Skin of body (tissue), 2 donors: ENCODE data around the gene MBD3. TPM values are rescaled to one million over a fixed set of nuclear protein-coding genes. Genes with fewer than 3 reads are reported as not detected.

Experiments
- DNase-seq: peaks from one replicate; lab custom pipeline; 2025; lab: John Stamatoyannopoulos, UW
- total RNA-seq: library from RNA; depleted of rRNA; stranded (reverse); fragments of >200 nt; gene quantifications from one replicate; pipeline ENCODE4 v1.2.3, GENCODE V29; 2014

Gene MBD3
- total RNA-seq, 1 donor from 2014 or later: 32.2 TPM

DNA sequence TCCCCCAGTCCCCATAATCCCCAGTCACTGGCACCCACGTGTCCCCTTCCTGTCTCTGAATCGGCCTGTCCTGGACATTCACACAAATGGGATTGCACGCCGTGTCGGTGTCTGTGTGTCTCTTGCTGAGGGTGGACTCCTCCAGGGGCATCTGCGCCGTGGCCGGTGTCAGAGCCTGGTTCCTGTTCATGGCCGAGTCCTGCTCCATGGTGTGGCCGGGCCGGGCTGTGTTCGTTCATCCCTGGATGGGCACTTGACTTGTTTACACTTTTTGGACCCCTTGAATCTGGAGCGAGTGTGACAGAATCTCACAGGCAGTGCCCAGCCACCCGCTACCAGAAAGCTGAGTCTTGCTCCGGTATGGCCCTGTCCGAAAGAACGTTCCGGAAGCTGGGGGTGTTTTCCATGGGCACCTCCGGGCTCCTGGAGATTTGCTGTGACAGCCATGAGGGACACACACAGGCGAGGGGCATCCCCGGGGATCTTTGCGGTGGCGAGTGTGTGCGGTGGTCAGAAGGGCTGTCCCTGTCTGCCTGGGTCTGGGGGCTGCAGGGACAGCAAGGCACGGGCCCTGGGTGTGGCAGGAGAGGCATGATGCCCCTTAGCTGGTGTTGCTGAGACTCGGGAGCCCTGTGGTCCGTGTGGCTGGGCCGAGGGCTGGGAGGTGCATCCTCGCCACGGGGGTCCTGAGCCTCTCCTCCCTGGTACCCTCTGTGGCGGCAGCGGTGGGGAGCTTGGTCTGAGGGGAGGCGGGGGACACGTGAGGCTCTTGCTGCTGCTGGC, 18.1 kb downstream of the MBD3 start:
- no peak for DNase-seq

DNA sequence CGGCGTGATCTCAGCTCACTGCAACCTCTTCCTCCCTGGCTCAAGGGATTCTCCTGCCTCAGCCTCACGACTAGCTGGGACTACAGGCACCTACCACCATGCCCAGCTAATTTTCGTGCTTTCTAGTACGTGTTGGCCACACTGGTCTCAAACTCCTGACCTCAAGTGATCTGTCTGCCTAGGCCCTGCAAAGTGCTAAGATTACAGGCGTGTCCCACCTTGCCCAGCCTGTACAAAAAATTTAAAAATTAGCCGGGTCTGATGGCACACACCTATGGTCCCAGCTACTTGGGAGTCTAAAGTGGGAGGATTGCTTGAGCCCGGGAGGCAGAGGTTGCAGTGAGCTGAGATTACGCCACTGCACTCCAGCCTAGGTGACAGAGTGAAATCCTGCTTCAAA, 19.9 kb downstream of the MBD3 start:
- DNase-seq: no peak

DNA sequence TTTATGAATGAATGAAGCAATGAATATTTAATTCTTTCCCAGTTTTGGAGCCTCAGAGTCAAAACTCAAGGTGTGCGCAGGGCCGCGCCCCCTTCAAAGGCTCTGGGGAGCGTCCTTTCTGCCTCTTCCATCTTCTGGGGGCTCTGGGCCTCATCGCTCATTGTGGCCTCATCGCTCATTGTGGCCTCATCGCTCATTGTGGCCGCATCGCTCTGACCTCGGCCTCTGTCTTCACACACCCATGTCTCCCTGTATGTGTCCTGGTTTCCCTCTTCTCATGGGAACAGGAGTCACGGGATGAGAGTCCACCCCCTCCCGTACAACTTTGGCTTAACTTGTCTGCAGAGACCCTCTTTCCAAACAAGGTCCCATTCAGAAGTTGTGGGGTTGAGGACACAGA, 21.3 kb downstream of the MBD3 start:
- no peak for DNase-seq

DNA sequence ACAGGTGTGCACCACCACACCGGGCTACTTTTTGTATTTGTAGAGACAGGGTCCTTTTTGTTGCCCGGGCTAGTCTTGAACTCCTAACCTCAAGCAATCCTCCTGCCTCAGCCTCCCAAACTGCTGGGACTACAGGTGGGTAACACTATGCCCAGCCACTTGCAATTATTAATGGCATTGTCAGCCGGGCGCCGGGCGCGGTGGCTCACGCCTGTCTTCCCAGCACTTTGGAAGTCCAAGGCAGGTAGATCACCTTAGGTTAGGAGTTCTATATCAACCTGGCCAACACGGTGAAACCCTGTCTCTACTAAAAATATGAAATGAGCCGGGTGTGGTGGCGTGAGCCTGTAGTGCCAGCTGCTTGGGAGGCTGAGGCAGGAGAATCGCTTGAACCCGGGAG, 21.8 kb downstream of the MBD3 start:
- DNase-seq: no peak

DNA sequence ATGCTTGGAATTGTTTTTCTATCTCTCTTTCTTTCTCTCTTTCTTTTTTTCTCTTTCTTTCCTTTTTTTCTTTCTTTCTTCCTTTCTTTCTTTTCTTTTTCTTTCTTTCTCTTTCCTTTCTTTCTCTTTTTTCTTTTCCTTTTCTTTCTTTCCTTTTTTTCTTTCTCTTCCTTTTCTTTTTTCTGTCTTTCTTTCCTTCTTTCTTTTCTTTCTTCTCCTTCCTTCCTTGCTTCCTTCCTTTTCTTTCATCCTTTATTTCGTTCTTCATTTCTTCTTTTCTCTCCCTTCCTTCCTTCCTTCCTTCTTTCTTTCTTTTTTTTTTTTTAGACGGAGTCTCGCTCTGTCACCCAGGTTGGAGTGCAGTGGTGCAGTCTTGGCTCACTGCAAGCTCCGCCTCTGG, 22.7 kb downstream of the MBD3 start:
- no peak for DNase-seq

DNA sequence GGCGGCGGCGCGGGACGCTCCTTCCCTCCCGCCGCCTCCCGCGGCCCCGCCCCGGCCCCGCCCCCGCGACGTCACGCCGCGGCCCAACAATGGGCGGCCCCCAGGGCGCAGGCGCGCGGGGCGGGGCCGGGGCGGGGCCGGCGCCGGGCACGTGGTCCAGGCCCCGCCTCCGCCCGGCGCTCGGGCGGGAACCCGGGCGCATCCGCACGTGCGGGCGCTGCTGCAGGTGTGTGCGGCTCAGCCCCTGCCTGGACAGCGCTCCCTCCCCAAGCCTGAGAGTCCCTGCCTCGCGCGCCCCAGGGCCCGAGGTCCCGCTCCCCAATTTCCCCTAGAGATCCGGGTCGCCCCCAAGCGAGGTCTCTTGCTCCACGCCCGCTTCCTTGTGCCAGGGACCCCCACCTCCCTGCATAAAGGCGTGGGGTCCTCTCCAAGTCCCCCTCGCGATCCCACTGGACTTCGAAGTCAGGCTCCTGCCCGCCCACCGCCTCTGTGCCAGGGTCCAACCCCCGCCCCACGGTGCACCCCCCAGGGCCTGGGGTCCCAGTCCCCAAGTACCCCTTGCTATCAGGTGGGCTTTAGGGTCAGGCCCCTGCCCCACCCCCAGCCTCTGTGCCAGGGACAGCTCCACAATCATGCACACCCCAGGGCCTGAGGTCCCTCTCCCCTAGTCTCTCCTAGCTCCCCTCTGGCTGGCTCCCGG, 24.2 kb downstream of the MBD3 start, which contains the start of gene MEX3D:
Gene MEX3D (minus strand): TSS at position 6 of the 700 bp plus-strand sequence. CDS start 267 bp downstream, outside the sequence.
- peak; percentile 35 for DNase-seq

DNA sequence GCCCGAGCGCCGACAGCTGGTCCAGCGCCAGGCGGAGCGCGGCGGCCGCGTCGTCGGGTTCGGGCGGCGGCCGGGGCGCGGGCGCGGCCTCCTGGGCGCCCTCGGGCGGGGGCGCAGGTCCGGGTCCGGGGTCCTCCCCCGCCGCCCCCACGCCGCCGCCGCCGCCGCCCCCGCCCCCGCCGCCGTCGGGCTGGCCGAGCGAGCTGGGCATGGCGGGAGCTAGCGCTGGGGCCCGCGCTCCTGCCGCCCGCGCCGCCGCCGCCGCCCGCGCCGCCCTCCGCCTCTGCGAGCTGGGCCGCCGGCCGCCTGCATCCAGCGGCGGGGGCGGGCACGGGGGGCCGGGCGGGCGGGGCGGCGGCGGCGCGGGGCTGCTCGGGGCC, 24.8 kb downstream of the MBD3 start:
- no peak for DNase-seq

DNA sequence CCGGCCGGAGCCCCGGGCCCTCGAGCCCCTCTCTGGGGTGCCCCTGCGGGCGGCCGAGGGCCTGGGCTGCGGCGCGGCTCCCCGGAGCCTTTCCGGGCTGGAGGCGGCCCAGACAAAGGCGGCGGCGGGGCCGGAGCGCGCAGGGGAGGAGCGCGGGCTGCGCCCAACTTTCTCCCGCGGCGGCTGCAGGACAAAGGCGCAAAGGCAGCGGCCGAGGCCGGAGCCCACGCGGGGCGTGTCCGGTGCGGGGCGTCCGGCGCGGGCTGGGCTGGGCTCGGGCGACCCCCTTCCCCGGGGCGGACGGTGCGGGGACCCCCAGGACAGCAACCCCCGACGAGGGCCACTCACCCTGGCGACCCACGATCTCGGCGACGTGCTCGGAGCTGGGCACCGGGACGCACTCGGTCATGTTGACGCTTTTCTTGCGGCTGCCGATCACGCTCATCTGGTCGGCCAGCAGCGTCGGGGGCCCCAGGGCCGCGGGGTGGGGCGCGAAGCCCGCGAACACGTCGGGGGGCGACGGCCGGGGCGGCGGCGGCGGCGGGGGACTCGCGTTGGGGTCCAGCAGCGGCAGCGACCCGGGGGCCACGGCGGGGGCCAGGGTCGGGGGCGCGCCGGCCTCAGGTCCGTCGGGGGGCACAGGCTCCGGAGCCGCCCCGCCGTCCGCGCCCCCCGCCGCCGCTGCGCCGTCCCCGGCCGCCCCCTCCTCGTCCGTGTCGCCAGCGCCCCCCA, 25.4 kb downstream of the MBD3 start:
- no peak for DNase-seq

DNA sequence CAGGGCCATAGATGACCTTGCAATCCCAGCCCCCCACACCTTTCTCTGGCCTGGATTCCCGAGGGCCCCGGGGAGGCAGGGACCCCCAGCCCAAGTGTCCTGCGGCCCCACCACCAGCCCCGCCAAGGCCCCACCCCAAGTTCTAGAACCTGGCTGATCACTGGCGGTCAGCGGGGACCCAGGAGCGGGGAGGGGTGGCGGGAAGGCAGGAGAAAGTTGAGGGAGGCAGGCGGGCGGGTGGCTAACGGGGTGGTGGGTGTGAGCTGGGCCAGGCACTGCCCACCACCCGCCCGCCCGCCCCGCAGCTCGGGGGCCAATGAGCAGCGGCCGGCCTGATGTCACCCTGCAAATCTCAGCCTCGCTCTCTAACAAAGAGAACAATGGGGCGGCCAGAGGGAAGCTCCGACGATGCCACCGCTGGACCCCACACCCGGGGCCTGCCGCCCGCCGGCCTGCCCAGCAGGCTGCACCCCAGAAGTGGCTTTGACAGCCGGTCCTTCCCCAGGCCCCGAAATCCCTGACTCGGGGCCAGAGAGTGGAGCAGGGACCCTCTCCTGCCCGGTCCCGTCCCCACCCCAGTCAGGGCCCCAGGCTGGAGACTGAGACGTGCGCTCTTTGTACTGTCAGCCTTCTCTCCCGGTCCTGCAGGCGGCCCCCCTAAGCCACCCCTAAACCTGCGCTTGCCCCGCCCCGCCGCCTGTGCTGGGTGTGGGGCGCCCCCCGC, 26.1 kb downstream of the MBD3 start:
- DNase-seq: peak; percentile 73

DNA sequence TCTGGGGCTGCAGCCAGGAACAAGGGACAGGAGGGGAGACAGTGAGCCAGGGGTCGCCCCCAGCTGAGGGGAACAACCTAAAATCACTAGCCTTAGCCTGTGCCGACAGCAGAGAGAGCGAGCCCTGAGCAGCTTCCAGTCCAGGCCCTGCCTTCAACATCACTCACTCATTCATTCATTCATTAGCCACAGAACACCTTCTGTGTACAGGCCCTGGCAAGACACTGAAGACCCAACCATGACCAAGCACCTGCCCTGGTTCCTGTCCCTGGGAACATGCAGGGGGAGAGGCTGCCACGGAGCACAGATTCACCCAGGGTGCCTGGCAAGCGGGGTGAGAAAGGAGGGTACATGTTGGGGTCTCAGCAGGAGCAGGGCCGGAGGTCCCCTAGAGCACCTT, 29.4 kb downstream of the MBD3 start:
- no peak for DNase-seq

DNA sequence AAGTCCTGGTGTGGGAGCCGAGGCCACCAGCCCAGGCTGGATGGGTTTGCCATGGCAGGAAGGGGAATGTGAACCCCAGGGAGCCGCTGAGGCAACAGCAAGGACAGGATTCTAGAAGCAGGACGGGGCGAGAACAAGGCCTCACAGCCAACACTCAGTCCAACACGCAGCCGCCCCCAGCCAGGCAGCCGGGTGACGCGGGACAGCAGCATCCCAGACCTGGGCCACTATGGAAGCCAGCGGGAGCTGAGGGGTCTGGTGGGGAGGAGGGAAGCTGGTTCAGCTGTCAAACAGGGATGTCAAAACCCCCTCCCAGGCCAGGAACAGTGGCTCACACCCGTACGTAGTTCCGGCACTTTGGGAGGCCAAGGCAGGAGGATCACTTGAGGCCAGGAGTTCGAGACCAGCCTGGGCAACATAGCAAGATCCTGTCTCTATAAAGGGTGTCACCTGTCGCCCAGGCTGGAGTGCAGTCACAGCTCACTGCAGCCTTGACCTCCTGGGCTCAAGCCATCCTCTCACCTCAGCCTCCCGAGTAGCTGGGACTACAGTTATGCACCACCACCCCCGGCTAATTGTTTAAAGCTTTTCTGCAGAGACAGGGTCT, 31.3 kb downstream of the MBD3 start:
- no peak for DNase-seq

DNA sequence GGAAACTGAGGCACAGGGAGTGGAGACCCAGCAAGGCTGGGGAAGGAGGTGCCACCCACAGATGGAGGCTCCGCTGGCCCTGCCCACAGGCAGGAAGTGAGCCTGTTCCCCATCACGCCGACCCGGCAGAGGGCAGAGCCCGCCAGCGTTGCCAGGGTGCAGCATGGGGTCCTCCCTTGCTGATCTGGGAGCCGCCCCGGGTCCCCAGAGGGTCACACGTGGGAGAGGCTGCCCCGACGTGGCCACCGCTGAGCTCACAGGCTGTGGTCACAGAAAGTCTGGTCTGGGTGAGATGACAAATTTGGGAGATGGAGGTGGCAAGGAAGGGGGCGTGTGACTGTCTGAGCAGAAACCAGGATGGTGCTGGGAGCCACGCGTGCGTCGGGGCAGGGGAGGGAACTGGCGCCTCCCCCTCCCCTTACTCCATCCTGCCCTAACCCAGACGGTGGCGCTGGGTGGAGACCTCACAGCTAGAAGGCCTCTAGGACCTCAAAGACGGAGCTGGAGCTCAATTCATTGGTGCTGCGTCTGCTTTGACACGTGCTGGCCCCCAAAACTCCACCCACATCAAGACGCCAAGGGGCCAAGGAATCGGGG, 32.3 kb downstream of the MBD3 start:
- DNase-seq: no peak

DNA sequence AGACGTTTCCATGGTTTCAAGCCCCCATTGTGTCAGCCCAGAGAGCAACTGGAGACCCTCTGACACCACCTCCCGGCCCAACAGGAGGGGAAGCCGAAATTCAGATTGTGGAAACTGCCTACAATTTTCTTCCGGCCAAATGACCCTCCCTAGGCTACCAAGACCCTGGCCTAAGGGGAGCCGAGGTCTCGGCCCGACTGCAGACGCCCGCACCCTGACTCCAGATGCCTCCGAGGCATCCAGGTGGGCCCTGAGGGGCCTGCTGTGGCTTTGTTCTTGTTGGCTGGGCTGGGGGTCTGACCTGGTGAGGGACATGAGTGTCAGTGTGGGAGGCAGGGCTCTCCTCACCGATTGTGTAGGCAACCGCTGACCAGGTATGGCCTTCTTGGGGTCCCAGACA, 34.1 kb downstream of the MBD3 start:
- DNase-seq: no peak

DNA sequence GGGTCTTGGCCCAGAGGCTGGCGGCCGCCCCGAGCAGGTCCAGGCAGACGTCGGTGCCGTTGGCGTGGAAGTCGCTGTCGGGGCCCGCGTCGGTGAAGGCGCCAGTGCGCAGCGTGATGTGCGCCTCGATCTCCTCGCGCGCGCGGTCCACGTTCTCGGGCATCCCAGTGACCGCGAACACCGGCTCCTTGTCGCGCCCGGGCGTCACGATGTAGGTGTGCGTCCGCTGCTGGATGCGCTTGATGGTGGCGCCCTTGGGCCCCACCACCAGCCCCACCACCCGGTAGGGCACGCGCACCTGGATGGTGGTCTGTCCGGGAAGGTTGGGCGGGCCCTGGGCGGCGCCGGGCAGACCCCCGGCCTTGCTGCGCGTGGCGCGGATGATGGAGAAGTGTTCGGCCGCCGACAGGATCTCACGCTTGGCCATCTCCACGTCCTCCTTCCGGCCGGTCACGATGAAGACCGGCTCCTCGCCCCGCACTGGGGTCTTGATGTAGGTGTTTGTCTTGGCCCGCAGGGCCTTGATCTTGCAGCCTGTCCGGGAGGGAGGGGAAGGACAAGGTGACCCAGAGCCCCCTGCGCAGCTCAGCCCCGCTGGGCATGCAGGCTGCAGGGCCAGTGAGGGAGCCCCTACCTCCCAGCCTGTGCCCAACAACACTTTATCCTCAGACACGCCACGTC, 36.1 kb downstream of the MBD3 start:
- DNase-seq: no peak

DNA sequence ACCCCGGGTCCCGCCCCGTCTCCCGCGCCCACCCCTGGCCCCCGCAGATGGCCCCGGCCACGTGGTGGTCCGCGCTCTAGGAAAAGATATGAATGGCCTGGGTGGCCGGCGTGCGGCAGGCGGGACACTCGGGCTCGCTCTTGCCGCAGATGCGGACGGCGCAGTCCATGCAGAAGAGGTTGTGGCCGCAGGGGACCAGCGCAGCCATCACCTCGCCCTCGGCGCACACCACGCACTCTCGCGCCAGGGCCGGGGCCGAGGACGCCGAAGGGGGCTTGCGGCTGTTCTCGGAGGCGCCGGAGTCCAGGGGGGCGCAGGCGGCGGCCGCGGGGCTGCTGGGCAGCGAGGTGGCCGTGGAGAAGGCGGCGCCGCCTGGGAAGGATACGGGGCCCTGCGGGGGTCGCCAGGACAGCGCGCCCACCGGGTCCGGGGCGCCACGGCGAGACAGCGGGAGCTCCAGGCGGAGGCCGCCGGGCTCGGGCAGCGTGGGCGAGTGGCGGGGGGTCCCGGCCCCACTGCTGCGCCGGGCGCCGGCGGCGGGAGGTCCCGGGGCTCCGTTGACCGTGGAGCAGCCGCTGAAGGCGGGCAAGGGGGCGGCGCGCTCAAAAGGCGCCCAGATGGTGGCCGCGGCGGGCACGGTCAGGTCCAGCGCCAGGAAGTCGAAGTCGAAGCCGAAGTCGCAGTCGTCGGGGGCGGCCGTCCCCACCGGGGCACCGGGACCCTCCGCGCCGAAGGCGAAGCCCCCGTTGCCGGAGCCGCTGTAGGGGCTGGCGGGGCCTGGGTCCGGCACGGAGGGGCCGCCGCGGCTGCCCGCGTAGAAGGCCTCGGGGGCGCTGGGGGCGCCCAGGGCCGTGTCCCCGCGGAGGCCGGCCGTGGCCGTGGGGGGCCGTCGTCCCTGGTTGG, 36.9 kb downstream of the MBD3 start:
- no peak for DNase-seq

DNA sequence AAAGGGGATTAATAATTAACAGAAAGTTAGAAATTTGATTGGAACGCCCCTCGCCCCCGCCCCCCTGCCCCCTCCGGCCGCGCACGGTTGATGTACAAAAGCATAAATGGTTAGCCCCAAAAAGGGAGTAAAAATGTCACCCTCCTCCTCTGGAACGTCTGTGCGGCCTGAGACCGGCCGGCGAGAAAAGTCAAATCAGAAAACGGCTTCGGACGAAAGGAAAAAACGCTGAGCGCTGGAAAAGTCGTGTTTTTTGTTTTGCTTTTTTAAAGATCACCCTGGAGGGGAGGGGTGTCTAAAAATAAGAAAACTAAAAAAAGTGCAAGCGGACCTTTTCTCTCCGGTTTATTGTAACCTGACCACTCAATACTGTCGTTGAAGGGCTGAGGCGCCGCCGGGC, 37.7 kb downstream of the MBD3 start:
- no peak for DNase-seq

DNA sequence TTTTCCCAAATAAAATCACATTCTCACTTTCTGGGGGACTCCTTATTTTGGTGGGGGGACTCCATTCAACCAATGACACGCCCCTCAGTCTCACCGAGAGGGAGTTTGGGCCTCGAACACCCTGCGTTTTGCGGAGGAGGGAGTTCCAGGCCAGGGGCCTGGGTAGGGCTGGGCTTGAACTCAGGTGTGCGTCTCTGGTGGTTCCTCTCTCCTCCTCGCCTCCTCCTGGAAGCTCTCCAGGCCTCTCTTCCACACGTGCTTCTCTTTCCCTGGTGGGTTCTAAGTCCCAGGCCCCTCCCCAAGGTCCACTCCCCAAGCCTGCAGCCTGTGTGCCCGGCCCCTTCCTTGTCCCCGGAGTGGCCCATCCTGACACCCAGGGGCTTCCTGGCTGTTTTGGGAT, 39.2 kb downstream of the MBD3 start:
- DNase-seq: no peak

DNA sequence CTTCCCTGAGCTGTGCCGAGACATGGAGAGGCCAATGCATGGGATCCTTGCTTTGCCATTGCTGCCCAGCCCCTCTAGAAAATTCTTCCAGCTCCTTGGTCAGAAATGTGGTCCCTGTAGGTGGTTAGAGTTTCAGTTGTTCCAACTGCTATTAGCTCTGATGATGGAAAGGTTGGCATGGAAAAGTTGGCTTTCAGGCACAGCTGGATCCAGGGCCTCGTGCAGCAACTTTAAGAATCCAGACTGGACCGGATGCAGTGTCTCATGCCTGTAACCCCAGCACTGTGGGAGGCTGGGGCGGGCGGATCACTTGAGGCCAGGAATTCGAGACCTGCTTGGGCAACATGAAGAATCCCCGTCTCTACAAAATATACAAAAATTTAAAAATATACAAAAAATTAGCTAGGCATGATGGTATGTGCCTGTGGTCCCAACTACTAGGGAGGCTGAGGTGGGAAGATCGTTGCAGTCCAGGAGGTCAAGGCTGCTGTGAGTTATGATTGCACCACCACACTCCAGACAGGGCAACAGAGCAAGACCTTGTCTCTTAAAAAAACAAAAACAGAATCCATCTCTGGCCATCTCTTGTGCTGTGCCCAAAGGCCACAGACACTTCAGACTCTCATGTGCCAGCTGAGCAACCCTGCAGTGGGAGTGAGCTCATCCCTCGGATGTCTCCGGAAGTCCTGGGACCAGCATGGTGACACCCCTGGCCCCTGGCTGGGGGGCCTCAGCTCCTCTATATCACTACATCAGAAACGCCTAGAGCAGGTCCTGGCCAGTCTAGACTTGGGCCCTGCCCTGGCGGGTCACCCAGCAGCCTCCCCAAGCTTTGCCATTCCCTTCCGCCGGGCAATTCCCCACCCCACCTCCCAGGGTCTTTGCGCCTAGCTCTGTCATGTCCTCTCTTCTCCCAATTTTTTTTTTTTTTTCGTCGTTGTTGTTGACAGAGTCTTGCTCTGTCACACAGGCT, 41.3 kb downstream of the MBD3 start:
- no peak for DNase-seq
